Esophagus mucosa (tissue), 1 donor: Measurements from ENCODE around the gene DMXL2. TPM values are rescaled to one million over a fixed set of nuclear protein-coding genes. Genes with fewer than 3 reads are reported as not detected.
"Not testable (repeated sequence)": the region's sequence is repeated elsewhere in the genome, so short reads cannot be mapped to it uniquely, and the experiment has no call there.

Source experiments
- ATAC-seq: fragments of 200-7000 bp; cut with Tn5 transposase; one replicate; pipeline ENCODE4 v1.9.1; 2020
- total RNA-seq: library from RNA; stranded (reverse); gene quantifications from one replicate; pipeline ENCODE4 v1.2.4, GENCODE V29; 2023
- donor health status: DM: yes; HTN: yes; CAD: no.

The DMXL2 gene
- total RNA-seq, 1 donor from 2014 or later: 4.4 TPM

GRCh38 chr15:51568939-51569784 lies 53.4 kb downstream of the DMXL2 start:
- not testable (repeated sequence) for ATAC-seq

GRCh38 chr15:51561271-51561670 lies 61.3 kb downstream of the DMXL2 start:
- ATAC-seq: no peak

- ATAC-seq: no peak
These were observed 63.7 kb downstream of the DMXL2 start for GRCh38 chr15:51558876-51559275.

- ATAC-seq: no peak
These were observed 64.2 kb downstream of the DMXL2 start for GRCh38 chr15:51558411-51558810.

GRCh38 chr15:51550841-51551240 lies 71.7 kb downstream of the DMXL2 start:
- ATAC-seq: no peak

GRCh38 chr15:51547656-51548055 lies 74.9 kb downstream of the DMXL2 start:
- ATAC-seq: no peak

GRCh38 chr15:51536965-51537574 lies 85.5 kb downstream of the DMXL2 start:
- no peak for ATAC-seq

- no peak for ATAC-seq
These were observed 88.7 kb downstream of the DMXL2 start for GRCh38 chr15:51533672-51534398.

GRCh38 chr15:51526955-51527354 lies 95.6 kb downstream of the DMXL2 start:
- no peak for ATAC-seq

GRCh38 chr15:51524376-51524775 lies 98.2 kb downstream of the DMXL2 start:
- ATAC-seq: no peak

- no peak for ATAC-seq
These were observed 106.3 kb downstream of the DMXL2 start for GRCh38 chr15:51516291-51516690.

- ATAC-seq: peak; percentile 89
These were observed 117.3 kb downstream of the DMXL2 start for GRCh38 chr15:51505251-51505650.

GRCh38 chr15:51503003-51503402 lies 119.6 kb downstream of the DMXL2 start:
- ATAC-seq: no peak

GRCh38 chr15:51499379-51499976 lies 123.1 kb downstream of the DMXL2 start:
- ATAC-seq: peak; percentile 62

GRCh38 chr15:51497806-51498205 lies 124.8 kb downstream of the DMXL2 start:
- no peak for ATAC-seq

- no peak for ATAC-seq
These were observed 126.3 kb downstream of the DMXL2 start for GRCh38 chr15:51496246-51496645.

- no peak for ATAC-seq
These were observed 127.9 kb downstream of the DMXL2 start for GRCh38 chr15:51494411-51495314.

GRCh38 chr15:51493892-51494291 lies 128.7 kb downstream of the DMXL2 start:
- no peak for ATAC-seq

GRCh38 chr15:51492528-51492927 lies 130.0 kb downstream of the DMXL2 start:
- no peak for ATAC-seq

- ATAC-seq: no peak
These were observed 130.6 kb downstream of the DMXL2 start for GRCh38 chr15:51491941-51492340.

- ATAC-seq: no peak
These were observed 137.8 kb downstream of the DMXL2 start for GRCh38 chr15:51484781-51485180.

GRCh38 chr15:51483985-51484384 lies 138.6 kb downstream of the DMXL2 start:
- ATAC-seq: no peak
